Heart left ventricle (tissue), 16 donors: Measurements from ENCODE around the gene LRP5. TPM values are rescaled to one million over a fixed set of nuclear protein-coding genes. Genes with fewer than 3 reads are reported as not detected.

Experiments used
- ATAC-seq, 4 donors: fragments of 200-7000 bp; cut with Tn5 transposase; one replicate each; pipeline ENCODE4 v1.9.1; 2020 to 2022; ENCODE audit warnings: moderate library complexity in 4 of 4, mild to moderate bottlenecking in 3 of 4, moderate number of reproducible peaks in 1 of 4
- DNase-seq, 5 donors: peaks; one replicate each; pipeline ENCODE4 v3.0.0-alpha.2; 2020
- H3K27ac ChIP-seq, 12 donors: fragments of 200-600 bp; sonication (generic) in 4 of 12; one replicate each; pipeline versions ENCODE4 v1.5.0 to v1.8.0; 2016 to 2022; ENCODE audit warnings: mild to moderate bottlenecking in 2 of 12
- H3K27me3 ChIP-seq, 9 donors: fragments of 200-600 bp; sonication (generic) in 2 of 9; one replicate each; pipeline versions ENCODE4 v1.5.1 to v1.8.0; 2016 to 2022; ENCODE audit warnings: mild to moderate bottlenecking in 3 of 9
- H3K36me3 ChIP-seq, 9 donors: fragments of 200-600 bp; sonication (generic) in 2 of 9; one replicate each; pipeline versions ENCODE4 v1.5.0 to v1.8.0; 2018 to 2022; ENCODE audit warnings: mild to moderate bottlenecking in 2 of 9
- H3K4me1 ChIP-seq, 12 donors: fragments of 200-600 bp; sonication (generic) in 4 of 12; one replicate each; pipeline versions ENCODE4 v1.5.0 to v1.8.0; 2016 to 2022; ENCODE audit warnings: mild to moderate bottlenecking in 3 of 12
- H3K4me3 ChIP-seq, 12 donors: fragments of 200-600 bp; sonication (generic) in 4 of 12; one replicate each; pipeline versions ENCODE4 v1.5.0 to v1.8.0; 2017 to 2022; ENCODE audit warnings: mild to moderate bottlenecking in 9 of 12, moderate library complexity in 4 of 12
- H3K9me3 ChIP-seq, 12 donors: fragments of 200-600 bp; sonication (generic) in 4 of 12; one replicate each; pipeline versions ENCODE4 v1.5.0 to v1.8.0; 2016 to 2022; ENCODE audit warnings: mild to moderate bottlenecking in 1 of 12
- POLR2A ChIP-seq, 2 donors: fragments of 450-650 bp; IDR thresholded peaks; one replicate each; pipeline ENCODE4 v1.6.1; 2017; ENCODE audit warnings: antibody characterized with exemption in 2 of 2, mild to moderate bottlenecking in 2 of 2, moderate library complexity in 2 of 2
- WGBS, 4 donors: extraction: QIAGEN DNeasy Blood & Tissue Kit in 2 of 4; methylation state at CpG; one replicate each; pipeline versions ENCODE4 v1.1.5 to v1.1.7; 2013 to 2018; 5-methylcytosine and 5-hydroxymethylcytosine counted together
- intact Hi-C, 10 donors: fragments of 100-400 bp; cut with DNase I; formaldehyde crosslinking; loops; one replicate each; pipeline versions ENCODE4 v1.11.1 to v1.14.2; 2022
- polyA plus RNA-seq, 2 donors: library from polyadenylated mRNA; stranded (reverse); fragments of 200-250 nt; gene quantifications; one replicate each; pipeline ENCODE4 v1.2.3, GENCODE V29; 2013
- total RNA-seq, 9 donors: library from RNA; depleted of rRNA in 2 of 9; stranded (reverse); fragments of >200 nt in 2 of 9; fragmentation: NEBNext Ultra II Directional in 3 of 9; extraction: Animal tissue kit (Norgen Biotek cat#: 25700) in 3 of 9; gene quantifications; one replicate each; pipeline versions ENCODE4 v1.1.0 to v1.2.4, GENCODE V29; 2016 to 2023
- TF ChIP-seq, protein P1 (sequence below), 12 donors: fragments of 200-600 bp; sonication (generic) in 4 of 12; IDR thresholded peaks; one replicate each; pipeline versions ENCODE4 v1.5.0 to v1.8.0; 2018 to 2022; ENCODE audit warnings: antibody characterized with exemption in 12 of 12, mild to moderate bottlenecking in 5 of 12
- donor health status: ischemic (EF 13 %, LVEDD 7.1; RV severe dilation, severe dysfunction).
- donor health status: healthy with polysubstance abuse.
- donor health status: DM: no; HTN: yes; CAD: no.
- donor health status: DM: no; HTN: no; CAD: no.
- donor health status: ischemic (EF 25% LVEDD 6.9; RV normal size, moderate dysfunction).
- donor health status: ischemic (EF 25% LVEDD 5.7; RV mildly dilated, moderate dysfunction).
- donor health status: healthy.
- donor health status: DM: yes; HTN: yes; CAD: no.
- donor health status: ischemic (EF 35%, LVEDD 5.7; RV mildly dilated, moderate dysfunction).
- donor health status: nonischemic (EF 11% LVEDD 7.7; RV severe dilation, severe dysfunction).
- donor health status: DM: yes; HTN: yes; CAD: no.
- donor health status: PGD.
- donor health status: ischemic (EF 29% LVEDD 5.4; RV normal size, mild dysfunction).
- donor health status: nonischemic (EF 23%, LVEDD 6.1; RV moderate dilation, normal function).

LRP5 gene
- total and polyA plus RNA-seq, 11 donors, result 30.2 to 62.5 (median 39.8) TPM

- intact Hi-C loops, result loop anchor here in 9 of 10 donors (5.0 to 10.0 kb wide), 7 partner anchors 38 to 162 kb away; partner anchors contain the start of gene KMT5B (in 1 of the 9)
- ATAC-seq (no peak), DNase-seq (no peak)
- WGBS, 4 donors, result 90 to 98% (median 96%) methylated on average over 1 of the region's 1 CpG
- H3K36me3 ChIP-seq, result no peaks in the 10 kb centered on the region
- no peak overlapping the region for H3K27ac ChIP-seq
- no peaks in the 10 kb centered on the region for H3K9me3 ChIP-seq
- H3K4me1 ChIP-seq, result peaks cover 0 to 19% (median 12%) of the 10 kb centered on the region in 12 donors
- H3K27me3 ChIP-seq, result no peaks in the 10 kb centered on the region
- no peak for TF ChIP-seq POLR2A (IDR thresholded peaks at IDR 0.05)
- no peak overlapping the region for H3K4me3 ChIP-seq
Observed at GRCh38 chr11:68295271-68295670, 17.1 kb upstream of the LRP5 start.

GRCh38 chr11:68295940-68296339, 16.5 kb upstream of the LRP5 start:
- H3K27ac ChIP-seq, result no peak overlapping the region
- DNase-seq (no peak), ATAC-seq (no peak)
- no peak overlapping the region for H3K4me3 ChIP-seq
- no peaks in the 10 kb centered on the region for H3K27me3 ChIP-seq
- 86 to 91% (median 90%) methylated on average over 5 of the region's 5 CpGs for WGBS, 4 donors
- no peaks in the 10 kb centered on the region for H3K36me3 ChIP-seq
- no peak for TF ChIP-seq POLR2A (IDR thresholded peaks at IDR 0.05)
- TF ChIP-seq, protein P1, sequence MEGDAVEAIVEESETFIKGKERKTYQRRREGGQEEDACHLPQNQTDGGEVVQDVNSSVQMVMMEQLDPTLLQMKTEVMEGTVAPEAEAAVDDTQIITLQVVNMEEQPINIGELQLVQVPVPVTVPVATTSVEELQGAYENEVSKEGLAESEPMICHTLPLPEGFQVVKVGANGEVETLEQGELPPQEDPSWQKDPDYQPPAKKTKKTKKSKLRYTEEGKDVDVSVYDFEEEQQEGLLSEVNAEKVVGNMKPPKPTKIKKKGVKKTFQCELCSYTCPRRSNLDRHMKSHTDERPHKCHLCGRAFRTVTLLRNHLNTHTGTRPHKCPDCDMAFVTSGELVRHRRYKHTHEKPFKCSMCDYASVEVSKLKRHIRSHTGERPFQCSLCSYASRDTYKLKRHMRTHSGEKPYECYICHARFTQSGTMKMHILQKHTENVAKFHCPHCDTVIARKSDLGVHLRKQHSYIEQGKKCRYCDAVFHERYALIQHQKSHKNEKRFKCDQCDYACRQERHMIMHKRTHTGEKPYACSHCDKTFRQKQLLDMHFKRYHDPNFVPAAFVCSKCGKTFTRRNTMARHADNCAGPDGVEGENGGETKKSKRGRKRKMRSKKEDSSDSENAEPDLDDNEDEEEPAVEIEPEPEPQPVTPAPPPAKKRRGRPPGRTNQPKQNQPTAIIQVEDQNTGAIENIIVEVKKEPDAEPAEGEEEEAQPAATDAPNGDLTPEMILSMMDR (IDR thresholded peaks at IDR 0.05), result no peak
- no peaks in the 10 kb centered on the region for H3K9me3 ChIP-seq
- intact Hi-C loops, result loop anchor here in 9 of 10 donors (2.0 to 10.0 kb wide), 10 partner anchors 37 to 161 kb away; partner anchors contain the start of gene KMT5B (in 1 of the 9)
- peaks cover 0 to 19% (median 12%) of the 10 kb centered on the region in 12 donors for H3K4me1 ChIP-seq

GRCh38 chr11:68296344-68297051, 15.9 kb upstream of the LRP5 start:
- H3K9me3 ChIP-seq, result no peaks in the 10 kb centered on the region
- peaks cover 0 to 19% (median 12%) of the 10 kb centered on the region in 12 donors for H3K4me1 ChIP-seq
- intact Hi-C loops, result loop anchor here (1.0 to 10.0 kb wide), 12 partner anchors 24 to 161 kb away; partner anchors contain the start of gene KMT5B (in 1 of the 10)
- 89 to 95% (median 91%) methylated on average over 11 to 15 of the region's 15 CpGs for WGBS, 4 donors
- ATAC-seq, result no peak
- no peak overlapping the region for H3K4me3 ChIP-seq
- no peak for TF ChIP-seq POLR2A (IDR thresholded peaks at IDR 0.05)
- TF ChIP-seq, protein P1 (IDR thresholded peaks at IDR 0.05), result no peak
- H3K36me3 ChIP-seq, result no peaks in the 10 kb centered on the region
- no peak for DNase-seq
- H3K27me3 ChIP-seq, result no peaks in the 10 kb centered on the region
- H3K27ac ChIP-seq, result no peak overlapping the region

- no peak for TF ChIP-seq POLR2A (IDR thresholded peaks at IDR 0.05)
- TF ChIP-seq, protein P1 (IDR thresholded peaks at IDR 0.05), result no peak
- no peak for DNase-seq
- intact Hi-C loops, result loop anchor here (1.0 to 10.0 kb wide), 12 partner anchors 25 to 160 kb away; partner anchors contain the start of gene KMT5B (in 1 of the 10)
Observed at GRCh38 chr11:68297052-68297378, 15.4 kb upstream of the LRP5 start.

More at GRCh38 chr11:68297052-68297378, 15.4 kb upstream of the LRP5 start:
- ATAC-seq, result no peak
- Histone ChIP-seq H3K36me3 (no peaks in the 10 kb centered on the region), H3K27ac (no peak overlapping the region), H3K4me3 (no peak overlapping the region), H3K4me1 (peaks cover 0 to 19% (median 12%) of the 10 kb centered on the region in 12 donors), H3K27me3 (no peaks in the 10 kb centered on the region), H3K9me3 (no peaks in the 10 kb centered on the region)
- 92 to 98% (median 93%) methylated on average over 6 of the region's 6 CpGs for WGBS, 4 donors
